H1 (cell line): Measurements from ENCODE around the gene BTBD9. TPM values are rescaled to one million over a fixed set of nuclear protein-coding genes. Genes with fewer than 3 reads are reported as not detected.

Source experiments
- CTCF ChIA-PET: fragments of 300-600 bp; sonication (Branson Sonifier 250); formaldehyde crosslinking; loops from one replicate; lab custom pipeline; 2021; ENCODE audit not compliant: partially characterized antibody; lab: Charles Lee
- POLR2A ChIA-PET: fragments of 300-600 bp; sonication (Branson Sonifier 250); formaldehyde crosslinking; loops from one replicate; lab custom pipeline; 2021; ENCODE audit warnings: inconsistent platforms; ENCODE audit not compliant: partially characterized antibody; lab: Charles Lee
- DNase-seq, 2 experiments: peaks; one replicate each; pipeline versions ENCODE4 v3.0.0 to v3.0.0-alpha.2; 2010 to 2022; ENCODE audit warnings: low spot score in 2 of 2, low read depth in 1 of 2, mixed read lengths in 1 of 2
- FAIRE-seq: peaks from 2 replicates; lab custom pipeline; 2011; peaks lifted over from hg19 to GRCh38; lab: Jason Lieb, UNC
- H2AFZ ChIP-seq: 2 replicates; pipeline ENCODE4 v1.8.1; 2012; ENCODE audit warnings: low read length, inconsistent platforms
- H2AK5ac ChIP-seq: 2 replicates; pipeline ENCODE4 v1.6.1; 2013; ENCODE audit warnings: low read depth, low read length
- H2BK120ac ChIP-seq: replicated peaks from 2 replicates; pipeline ENCODE3; 2013; ENCODE audit warnings: low read depth, low read length, inconsistent platforms
- H2BK12ac ChIP-seq: 2 replicates; pipeline ENCODE4 v1.6.1; 2013; ENCODE audit warnings: low read depth, low read length
- H2BK15ac ChIP-seq: 2 replicates; pipeline ENCODE4 v1.6.1; 2013; ENCODE audit warnings: low read length
- H2BK20ac ChIP-seq: 2 replicates; pipeline ENCODE4 v1.6.1; 2013; ENCODE audit warnings: low read length
- H2BK5ac ChIP-seq: 2 replicates; pipeline ENCODE4 v1.6.1; 2013; ENCODE audit warnings: low read depth, low read length
- H3K14ac ChIP-seq: 2 replicates; pipeline ENCODE4 v1.6.1; 2013; ENCODE audit warnings: inconsistent platforms; ENCODE audit not compliant: insufficient read length
- H3K18ac ChIP-seq: 2 replicates; pipeline ENCODE4 v1.6.1; 2013; ENCODE audit warnings: low read length; ENCODE audit errors: extremely low read depth
- H3K23ac ChIP-seq: 2 replicates; pipeline ENCODE4 v1.6.1; 2013; ENCODE audit warnings: inconsistent platforms; ENCODE audit not compliant: insufficient read length
- H3K23me2 ChIP-seq: 2 replicates; pipeline ENCODE4 v1.6.1; 2013; ENCODE audit warnings: low read depth, low read length
- H3K27ac ChIP-seq: 2 replicates; pipeline ENCODE4 v1.6.1; 2011; ENCODE audit warnings: low read depth, low read length, inconsistent platforms
- H3K27me3 ChIP-seq, 4 experiments: replicated peaks in 1 of 4; 1 replicate in 1 of 4; 2 replicates in 3 of 4; pipeline versions ENCODE4 v1.6.1 to v1.8.1; 2011 to 2013; ENCODE audit warnings: low read length in 3 of 4, mild to moderate bottlenecking in 3 of 4, inconsistent platforms in 2 of 4, mixed read lengths in 2 of 4, moderate library complexity in 1 of 4; ENCODE audit not compliant: control insufficient read depth in 3 of 4, insufficient read depth in 3 of 4; ENCODE audit errors: extremely low read depth in 1 of 4
- H3K36me3 ChIP-seq, 4 experiments: 2 replicates each; pipeline versions ENCODE4 v1.6.1 to v1.8.1; 2011 to 2013; ENCODE audit warnings: mild to moderate bottlenecking in 4 of 4, low read length in 3 of 4, moderate library complexity in 2 of 4, control low read depth in 1 of 4, inconsistent platforms in 1 of 4; ENCODE audit not compliant: insufficient read depth in 4 of 4, control insufficient read depth in 2 of 4
- H3K4ac ChIP-seq: replicated peaks from 2 replicates; pipeline ENCODE3; 2013; ENCODE audit warnings: low read length, low read depth, mixed read lengths, inconsistent platforms; ENCODE audit not compliant: insufficient read length
- H3K4me1 ChIP-seq, 4 experiments: replicated peaks in 1 of 4; 1 replicate in 1 of 4; 2 replicates in 3 of 4; pipeline versions ENCODE4 v1.6.1 to v1.8.1; 2011 to 2013; ENCODE audit warnings: low read length in 3 of 4, inconsistent platforms in 2 of 4, mixed read lengths in 1 of 4; ENCODE audit not compliant: insufficient read depth in 4 of 4, control insufficient read depth in 3 of 4
- H3K4me2 ChIP-seq, 2 experiments: 2 replicates each; pipeline versions ENCODE4 v1.6.1 to v1.8.1; 2011 to 2013; ENCODE audit warnings: low read depth in 2 of 2, low read length in 2 of 2, control low read depth in 1 of 2, inconsistent platforms in 1 of 2, mild to moderate bottlenecking in 1 of 2; ENCODE audit not compliant: insufficient read depth in 1 of 2
- H3K4me3 ChIP-seq, 4 experiments: fragments of 200-600, 300-600 bp in 1 of 4; sonication (generic), shearing (Covaris generic), sonication (Bioruptor Twin) in 1 of 4; 2 replicates each; pipeline versions ENCODE4 v1.5.1 to v1.8.1; 2011 to 2016; ENCODE audit warnings: low read length in 4 of 4, low read depth in 3 of 4, control low read depth in 2 of 4, inconsistent platforms in 2 of 4, mild to moderate bottlenecking in 2 of 4, mixed read lengths in 1 of 4, moderate library complexity in 1 of 4; ENCODE audit not compliant: insufficient read depth in 2 of 4; ENCODE audit errors: extremely low read depth in 1 of 4
- H3K56ac ChIP-seq: replicated peaks from 2 replicates; pipeline ENCODE3; 2013; ENCODE audit warnings: low read depth, mild to moderate bottlenecking, mixed read lengths, low read length, inconsistent platforms; ENCODE audit not compliant: insufficient read length
- H3K79me1 ChIP-seq: 2 replicates; pipeline ENCODE4 v1.6.1; 2013; ENCODE audit warnings: low read depth, low read length, control low read depth
- H3K79me2 ChIP-seq, 2 experiments: 2 replicates each; pipeline versions ENCODE4 v1.6.1 to v1.8.1; 2012 to 2013; ENCODE audit warnings: low read length in 2 of 2, mild to moderate bottlenecking in 2 of 2, inconsistent platforms in 1 of 2; ENCODE audit not compliant: insufficient read depth in 2 of 2, control insufficient read depth in 1 of 2
- H3K9ac ChIP-seq, 4 experiments: replicated peaks in 1 of 4; 1 replicate in 1 of 4; 2 replicates in 3 of 4; pipeline versions ENCODE4 v1.6.1 to v1.8.1; 2011 to 2013; ENCODE audit warnings: low read depth in 3 of 4, low read length in 3 of 4, control low read depth in 2 of 4, mild to moderate bottlenecking in 2 of 4, moderate library complexity in 2 of 4, inconsistent platforms in 1 of 4; ENCODE audit errors: extremely low read depth in 1 of 4
- H3K9me3 ChIP-seq, 2 experiments: 2 replicates each; pipeline versions ENCODE4 v1.6.1 to v1.8.1; 2012 to 2013; ENCODE audit warnings: mild to moderate bottlenecking in 2 of 2, moderate library complexity in 2 of 2, control low read depth in 1 of 2, inconsistent platforms in 1 of 2, low read depth in 1 of 2, low read length in 1 of 2, mixed read lengths in 1 of 2; ENCODE audit not compliant: insufficient read depth in 2 of 2
- H4K20me1 ChIP-seq, 2 experiments: replicated peaks in 1 of 2; 2 replicates each; pipeline versions ENCODE3 to v1.8.1; 2011 to 2013; ENCODE audit warnings: inconsistent platforms in 2 of 2, low read length in 2 of 2, mild to moderate bottlenecking in 1 of 2; ENCODE audit not compliant: insufficient read depth in 2 of 2, control insufficient read depth in 1 of 2
- H4K5ac ChIP-seq: 2 replicates; pipeline ENCODE4 v1.6.1; 2013; ENCODE audit warnings: low read length, low read depth, mixed read lengths, inconsistent platforms; ENCODE audit not compliant: insufficient read length
- H4K8ac ChIP-seq: 2 replicates; pipeline ENCODE4 v1.8.0; 2013; ENCODE audit warnings: mild to moderate bottlenecking, moderate library complexity, low read length, inconsistent platforms; ENCODE audit not compliant: insufficient read depth; ENCODE audit errors: extremely low read depth
- H4K91ac ChIP-seq: replicated peaks from 2 replicates; pipeline ENCODE3; 2013; ENCODE audit warnings: low read length, mixed read lengths, inconsistent platforms; ENCODE audit not compliant: insufficient read length
- HDAC2 ChIP-seq, 2 experiments: fragments of 300-600 bp in 1 of 2; sonication (generic) in 1 of 2; IDR thresholded peaks; 2 replicates each; pipeline ENCODE4 v1.6.1; 2011 to 2012; ENCODE audit warnings: low read depth in 2 of 2, low read length in 2 of 2, mild to moderate bottlenecking in 2 of 2, moderate library complexity in 2 of 2, borderline replicate concordance in 1 of 2, inconsistent platforms in 1 of 2
- KDM1A ChIP-seq: fragments of 200-600, 300-600 bp; sonication (generic); IDR thresholded peaks from 2 replicates; pipeline ENCODE4 v1.7.1; 2016; ENCODE audit warnings: mild to moderate bottlenecking, low read length, borderline replicate concordance
- WGBS, 2 experiments: shearing (Covaris generic) in 1 of 2; methylation state at CpG; one replicate each; pipeline versions ENCODE4 v1.1.6 to v1.1.7; 2013 to 2015; ENCODE audit warnings: low lambda C conversion rate in 2 of 2, mixed read lengths in 2 of 2, inconsistent platforms in 1 of 2, low coverage in 1 of 2, missing lambda C conversion rate in 1 of 2; ENCODE audit not compliant: insufficient replicate concordance in 2 of 2, insufficient coverage in 1 of 2, insufficient read length in 1 of 2; ENCODE audit errors: extremely low coverage in 1 of 2, missing lambda C conversion rate in 1 of 2; 5-methylcytosine and 5-hydroxymethylcytosine counted together
- polyA plus RNA-seq, 7 experiments: library from polyadenylated mRNA; depleted of rRNA in 3 of 7; stranded (reverse) in 5 of 7; unstranded in 2 of 7; fragments of >200 nt in 5 of 7; fragments of 200-250 nt in 2 of 7; gene quantifications; 1 replicate in 5 of 7; 2 replicates in 1 of 7; 4 replicates in 1 of 7; pipeline versions ENCODE4 v1.2.1 to v1.2.3, GENCODE V29; 2011 to 2013; ENCODE audit warnings: missing spikeins in 2 of 7, mixed read lengths in 2 of 7
- total RNA-seq: library from RNA; stranded (reverse); fragmentation: NEBNext Ultra II Directional; extraction: Animal tissue kit (Norgen Biotek cat#: 25700); gene quantifications from 2 replicates; pipeline ENCODE4 v1.2.1, GENCODE V29; 2021

The BTBD9 gene
- total and polyA plus RNA-seq, 2 of the 8 experiments (the other 6 are each of a cell fraction or from before 2014, with no cell fraction given): 0.92 to 4.1 TPM

- Histone ChIP-seq H3K4me3 (no peak overlapping the region), H3K4me2 (no peak overlapping the region), H4K20me1 (peaks cover 0 to 2% of the 10 kb centered on the region in 2 experiments), H3K9ac (no peak overlapping the region), H3K23me2 (no peaks in the 10 kb centered on the region), H3K4ac (no peak overlapping the region), H4K91ac (no peak overlapping the region), H4K5ac (no peak overlapping the region), H3K23ac (no peak overlapping the region), H3K36me3 (no peaks in the 10 kb centered on the region), H2BK12ac (no peak overlapping the region), H3K27me3 (no peaks in the 10 kb centered on the region), H2BK15ac (no peak overlapping the region), H3K9me3 (no peaks in the 10 kb centered on the region), H3K27ac (no peak overlapping the region), H3K79me2 (no peaks in the 10 kb centered on the region), H3K18ac (no peak overlapping the region), H3K79me1 (no peaks in the 10 kb centered on the region; the same call in 1 of the 2 replicates), H2AFZ (no peak overlapping the region), H2BK5ac (no peak overlapping the region), H4K8ac (no peak overlapping the region), H3K4me1 (peaks cover 0 to 3% (median under 1%) of the 10 kb centered on the region in 4 experiments; a peak in 2 of 7 replicates), H3K14ac (no peak overlapping the region), H3K56ac (no peak overlapping the region), H2BK120ac (no peak overlapping the region), H2AK5ac (no peak overlapping the region), H2BK20ac (no peak overlapping the region)
- CTCF ChIA-PET: interaction anchor here (1.1 kb wide), 1 partner anchor 22 kb away, joined by 3 read pairs; no protein-coding TSS in a partner anchor
- POLR2A ChIA-PET: no interaction called here
- TF ChIP-seq HDAC2 (IDR thresholded peaks at IDR 0.05; ENCODE audit: borderline replicate concordance in 1 of 2, low read depth in 2 of 2, low read length in 2 of 2): no peak
- TF ChIP-seq KDM1A: no peak
- no peak for DNase-seq
- no peak for FAIRE-seq
- 79% methylated on average over 2 of the region's 2 CpGs; no CpG with 5 or more reads in 1 of the 2 experiments for WGBS, 2 experiments
Measured at GRCh38 chr6:38651121-38651784, 11.5 kb upstream of the BTBD9 start.
